NCI-H146 treated with DMSO at 0.1 percent for 48 hours (cell line): ENCODE data around the gene FUBP3.

Source experiments
- DNase-seq: peaks from one replicate; lab custom pipeline; 2025; ENCODE audit not compliant: unreplicated experiment; lab: John Stamatoyannopoulos, UW

FUBP3 gene

GRCh38 chr9:130578865-130579737, at the start of gene FUBP3:
Gene FUBP3 (plus strand): TSS chr9:130579577. CDS start chr9:130579681, 104 bp downstream.
- DNase-seq: peak; percentile 12

- DNase-seq: no peak
Measured at GRCh38 chr9:130530938-130531337, 48.4 kb upstream of the FUBP3 start.

DNA sequence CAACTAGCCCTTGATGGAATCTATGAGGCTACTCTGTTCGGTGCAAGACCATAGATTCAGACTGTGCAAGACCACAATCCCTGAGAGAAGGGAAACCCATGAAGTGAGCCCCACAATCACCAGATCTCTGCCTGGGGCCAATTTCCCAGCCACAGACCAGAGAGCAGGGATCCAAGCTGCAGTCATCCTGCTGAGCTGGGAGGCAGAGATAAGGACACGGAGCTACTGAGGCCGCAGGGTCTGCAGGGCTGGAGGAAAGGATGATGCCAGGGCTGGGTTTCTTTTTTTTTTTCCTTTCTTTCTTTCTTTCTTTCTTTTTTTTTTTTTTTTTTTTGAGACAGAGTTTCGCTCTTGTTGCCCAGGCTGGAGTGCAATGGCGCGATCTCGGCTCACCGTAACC, 47.7 kb upstream of the FUBP3 start:
- no peak for DNase-seq

GRCh38 chr9:130532426-130533080, 46.8 kb upstream of the FUBP3 start:
- DNase-seq: no peak

GRCh38 chr9:130535818-130536521, 43.4 kb upstream of the FUBP3 start:
- peak; percentile 26 for DNase-seq

DNA sequence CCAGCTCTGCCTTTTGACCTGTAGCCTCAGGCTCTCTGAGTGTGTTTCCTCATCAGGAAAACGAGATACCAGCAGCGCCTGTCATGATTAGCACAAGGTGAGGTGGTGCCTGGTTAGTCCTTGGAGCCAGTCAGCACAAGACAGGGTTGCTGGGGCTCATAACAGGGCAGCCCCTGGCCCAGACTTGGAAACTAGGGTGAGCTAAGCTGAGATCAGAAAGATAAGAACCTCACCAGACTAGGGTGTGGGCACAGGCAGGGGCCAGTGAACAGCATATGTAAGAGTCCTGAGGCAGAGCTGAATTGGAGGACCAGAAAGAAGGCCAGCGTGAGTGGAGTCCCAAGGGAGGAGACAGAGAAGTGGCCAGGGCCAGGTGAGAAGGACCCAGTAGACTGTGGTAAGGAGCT, 42.7 kb upstream of the FUBP3 start:
- no peak for DNase-seq

DNA sequence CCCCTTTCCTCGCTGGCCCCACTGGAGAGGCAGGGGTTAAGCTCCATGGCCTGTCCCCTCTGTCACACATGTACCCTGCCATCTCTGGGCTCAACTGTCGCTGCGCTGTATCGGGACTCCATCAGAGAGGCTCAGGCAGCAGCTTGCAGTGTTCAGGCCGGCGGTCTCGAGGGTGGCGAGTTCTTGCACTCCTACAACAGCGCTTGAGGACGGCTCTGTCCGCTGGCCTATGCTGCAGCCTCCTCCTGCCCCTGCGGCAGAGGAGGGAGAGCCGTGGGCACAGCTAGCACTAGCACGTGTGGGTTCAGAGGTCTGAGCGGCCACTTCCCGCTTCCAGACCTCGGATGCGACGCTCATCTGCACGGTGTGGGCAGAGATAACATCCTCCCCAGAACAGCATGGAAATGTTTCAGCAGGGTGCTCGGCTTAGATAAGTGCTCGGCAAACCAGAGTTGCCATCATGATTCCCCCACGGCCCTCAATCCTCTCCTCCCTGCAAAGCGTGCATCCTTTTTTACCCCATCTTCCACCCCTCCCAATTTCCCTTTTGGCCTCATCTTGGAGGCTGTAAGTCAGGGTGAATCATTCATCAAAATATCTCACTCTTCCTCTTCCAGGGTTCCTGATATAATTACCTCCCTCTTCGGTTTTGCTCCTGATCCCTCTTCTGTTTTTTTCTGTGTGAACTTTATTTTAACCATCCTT, 41.9 kb upstream of the FUBP3 start:
- no peak for DNase-seq

DNA sequence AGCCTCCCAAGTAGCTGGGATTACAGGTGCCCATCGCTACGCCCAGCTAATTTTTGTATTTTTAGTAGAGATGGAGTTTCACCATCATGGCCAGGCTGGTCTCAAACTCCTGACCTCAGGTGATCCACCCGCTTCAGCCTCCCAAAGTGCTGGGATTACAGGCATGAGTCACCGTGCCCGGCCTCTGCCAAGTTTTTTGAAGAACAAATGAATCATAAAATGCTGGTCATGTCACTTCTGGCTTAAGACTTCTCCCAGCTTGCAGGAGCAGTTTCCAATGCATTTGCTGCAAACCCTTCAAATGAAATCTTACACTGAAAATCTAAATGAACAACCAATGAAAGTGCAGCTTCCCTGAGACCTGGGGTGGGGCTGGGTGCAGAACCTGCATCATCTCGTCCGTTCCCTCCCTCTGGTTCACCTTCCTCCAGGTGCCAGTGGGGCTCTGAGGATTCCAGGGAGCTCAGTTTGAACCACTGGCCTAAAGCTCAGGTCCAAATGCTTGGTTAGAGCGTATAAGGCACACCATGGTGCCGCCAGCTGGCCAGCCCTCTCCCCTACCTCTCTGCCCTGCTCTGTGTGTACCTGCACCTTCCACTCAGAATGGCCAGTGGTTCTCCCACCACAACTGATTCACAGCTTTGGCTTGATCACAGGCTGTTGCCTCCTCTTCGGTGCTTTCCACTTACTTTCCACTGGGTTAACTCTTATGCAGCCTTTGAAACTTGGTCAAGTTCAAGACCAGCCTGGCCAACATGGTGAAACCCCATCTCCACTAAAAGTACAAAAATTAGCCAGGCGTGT, 39.8 kb upstream of the FUBP3 start:
- no peak for DNase-seq

- DNase-seq: no peak
Measured at GRCh38 chr9:130541533-130541932, 37.8 kb upstream of the FUBP3 start.

- DNase-seq: no peak
Measured at GRCh38 chr9:130542038-130542437, 37.3 kb upstream of the FUBP3 start.

- no peak for DNase-seq
Measured at GRCh38 chr9:130542457-130543228, 36.7 kb upstream of the FUBP3 start.

- DNase-seq: no peak
Measured at GRCh38 chr9:130543368-130543767, 36.0 kb upstream of the FUBP3 start.

DNA sequence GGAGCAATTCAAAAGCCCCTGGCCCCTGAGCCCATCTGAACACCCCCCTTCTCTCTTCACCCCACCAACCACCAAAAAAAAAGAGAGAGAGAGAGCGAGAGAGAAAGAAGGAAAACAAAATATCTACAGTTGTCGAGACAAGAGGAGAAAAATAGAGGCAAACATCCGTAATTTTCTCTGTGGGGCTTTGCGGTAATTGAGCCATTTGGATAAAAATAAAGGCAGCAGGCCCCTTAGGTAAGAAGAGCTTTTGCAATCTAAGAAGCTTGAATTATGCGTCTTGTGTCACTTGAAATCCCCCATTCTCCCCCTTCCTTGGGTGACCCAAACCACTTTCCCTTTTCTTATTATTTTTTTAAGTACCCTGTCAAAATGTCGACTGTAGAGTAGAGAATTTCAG, 35.5 kb upstream of the FUBP3 start:
- DNase-seq: no peak

DNA sequence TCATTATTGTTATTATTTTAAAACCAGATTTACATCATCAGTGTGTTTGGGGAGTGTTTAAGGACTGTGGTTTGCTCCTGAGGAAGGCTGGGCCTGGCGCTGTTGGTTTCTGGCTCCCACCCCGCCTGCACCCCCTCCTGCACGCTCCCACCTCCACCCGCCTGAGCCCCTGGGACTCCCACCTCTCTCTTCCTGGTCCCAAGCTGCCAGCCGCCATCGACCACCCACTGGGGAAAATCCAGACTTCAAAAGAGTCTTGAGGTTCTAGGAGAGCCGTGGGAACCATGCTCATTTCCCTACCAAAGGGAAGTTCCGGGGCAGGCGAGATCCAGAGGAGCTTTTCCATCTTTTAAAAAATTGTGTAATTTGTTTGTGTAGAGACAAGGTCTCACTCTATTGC, 35.0 kb upstream of the FUBP3 start:
- no peak for DNase-seq

DNA sequence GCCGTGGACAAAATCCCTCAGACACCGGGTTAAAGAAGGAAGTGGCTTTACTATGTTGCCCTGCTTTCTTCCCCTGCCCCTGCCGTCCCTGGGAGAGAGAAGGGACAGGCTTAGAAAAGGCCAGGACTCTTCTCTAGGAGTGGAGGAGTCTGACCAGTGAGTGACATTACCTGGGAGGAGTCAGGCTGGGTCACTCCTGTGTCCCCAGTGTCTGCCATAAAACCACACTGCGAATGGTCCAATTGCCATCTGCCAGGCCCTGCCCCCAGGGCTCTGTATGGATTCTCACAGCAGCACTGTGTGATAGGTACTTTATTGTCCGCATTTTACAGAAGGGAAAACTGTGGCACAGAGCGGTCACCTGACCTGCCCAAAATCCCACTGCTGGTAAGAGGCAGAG, 31.3 kb upstream of the FUBP3 start:
- DNase-seq: no peak

GRCh38 chr9:130549093-130549735, 30.2 kb upstream of the FUBP3 start:
- DNase-seq: no peak

DNA sequence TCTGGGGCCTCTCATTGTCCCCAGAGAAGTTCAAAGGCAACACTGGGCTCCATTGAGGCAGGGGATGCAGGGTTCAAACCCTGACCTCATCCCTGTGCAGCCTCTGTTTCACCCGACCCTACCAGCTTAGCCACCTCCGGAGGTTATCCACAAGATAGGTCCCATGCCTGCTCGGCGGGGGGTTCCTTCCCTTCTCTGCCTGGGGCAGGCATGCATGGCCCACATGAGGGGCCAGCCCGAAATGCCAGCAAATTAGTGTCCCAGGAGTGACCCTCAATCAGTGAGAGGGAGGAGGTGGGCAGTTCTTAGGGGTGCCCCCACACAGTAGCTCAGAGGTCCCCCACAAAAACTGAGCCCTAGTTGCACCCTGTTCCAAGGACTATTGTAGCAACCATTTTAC, 24.8 kb upstream of the FUBP3 start:
- DNase-seq: no peak

DNA sequence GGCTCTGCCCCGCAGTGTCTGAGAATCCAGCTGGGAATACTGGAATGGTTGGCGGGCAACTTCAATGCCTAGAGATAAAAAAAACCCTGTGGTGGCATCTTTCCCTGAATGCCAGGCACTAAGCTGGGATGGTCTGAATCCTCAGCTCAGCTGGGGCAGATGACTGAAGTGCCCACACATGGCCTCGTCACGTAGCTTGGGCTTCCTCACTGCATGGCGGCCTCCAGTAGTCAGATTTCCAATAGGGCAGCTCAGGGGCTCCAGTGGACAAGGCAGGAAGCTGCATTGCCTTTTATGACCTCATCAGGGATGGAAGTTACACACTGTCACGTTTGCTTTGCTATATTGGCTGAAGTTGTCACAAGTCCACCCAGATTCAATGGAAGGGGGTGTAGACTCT, 24.3 kb upstream of the FUBP3 start:
- DNase-seq: no peak

GRCh38 chr9:130555968-130556367, 23.4 kb upstream of the FUBP3 start:
- DNase-seq: no peak
